Measurements from ENCODE around the gene PRKCE.
"Not testable (repeated sequence)": the region's sequence is repeated elsewhere in the genome, so short reads cannot be mapped to it uniquely, and the experiment has no call there.

Gene PRKCE

DNA sequence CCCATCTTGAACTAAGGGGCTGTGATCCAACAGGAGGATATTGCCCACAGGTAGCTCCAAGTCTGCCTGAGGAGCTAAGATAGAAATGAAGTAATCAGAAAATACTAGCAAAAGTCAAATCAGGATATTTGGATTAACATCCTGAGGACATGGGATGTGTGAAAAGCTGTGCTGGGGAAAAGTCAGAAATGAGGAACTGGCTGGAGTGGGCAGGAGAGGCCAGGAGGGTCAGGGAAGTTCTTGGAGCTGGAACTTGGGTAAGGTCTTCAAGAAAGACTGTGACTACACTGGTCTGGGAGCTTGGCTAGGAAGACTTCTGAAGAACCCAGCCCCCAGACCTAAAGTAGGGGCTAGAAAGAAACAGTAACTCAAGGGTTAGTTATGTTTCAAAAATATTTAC, 250.9 kb downstream of the PRKCE start:
- DNase-seq (ENCODE audit: low read depth in 1 of 2, low spot score in 1 of 2) = no peak

DNA sequence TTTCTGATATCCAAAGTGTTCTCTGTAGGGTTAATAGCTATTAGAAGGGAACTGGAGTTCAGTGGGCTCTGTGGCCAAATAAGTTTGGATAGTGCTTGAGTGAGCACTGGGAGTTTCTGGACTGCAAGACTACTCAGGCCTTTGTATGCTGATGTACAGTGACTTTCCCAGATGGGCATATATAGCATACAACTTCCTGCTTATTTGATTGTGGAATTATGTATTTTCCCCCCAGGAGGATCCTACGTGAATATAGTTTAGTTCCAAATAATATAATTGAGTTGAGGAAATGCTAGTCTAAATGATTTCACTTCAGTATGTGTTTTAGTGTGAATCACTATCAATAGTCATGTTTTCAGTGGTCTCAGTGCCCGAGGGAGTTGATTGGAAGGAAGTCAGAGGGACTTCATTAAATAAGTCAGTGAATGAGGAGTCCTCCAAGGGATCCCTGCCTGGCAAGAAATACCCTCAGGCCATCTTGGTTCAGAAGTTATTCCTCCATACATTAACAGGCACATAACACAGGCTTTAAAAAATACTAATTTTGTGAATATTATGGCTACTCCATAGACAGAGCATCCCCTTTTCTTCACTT, 251.4 kb downstream of the PRKCE start:
- DNase-seq (ENCODE audit: low read depth in 1 of 2, low spot score in 1 of 2) = no peak

DNA sequence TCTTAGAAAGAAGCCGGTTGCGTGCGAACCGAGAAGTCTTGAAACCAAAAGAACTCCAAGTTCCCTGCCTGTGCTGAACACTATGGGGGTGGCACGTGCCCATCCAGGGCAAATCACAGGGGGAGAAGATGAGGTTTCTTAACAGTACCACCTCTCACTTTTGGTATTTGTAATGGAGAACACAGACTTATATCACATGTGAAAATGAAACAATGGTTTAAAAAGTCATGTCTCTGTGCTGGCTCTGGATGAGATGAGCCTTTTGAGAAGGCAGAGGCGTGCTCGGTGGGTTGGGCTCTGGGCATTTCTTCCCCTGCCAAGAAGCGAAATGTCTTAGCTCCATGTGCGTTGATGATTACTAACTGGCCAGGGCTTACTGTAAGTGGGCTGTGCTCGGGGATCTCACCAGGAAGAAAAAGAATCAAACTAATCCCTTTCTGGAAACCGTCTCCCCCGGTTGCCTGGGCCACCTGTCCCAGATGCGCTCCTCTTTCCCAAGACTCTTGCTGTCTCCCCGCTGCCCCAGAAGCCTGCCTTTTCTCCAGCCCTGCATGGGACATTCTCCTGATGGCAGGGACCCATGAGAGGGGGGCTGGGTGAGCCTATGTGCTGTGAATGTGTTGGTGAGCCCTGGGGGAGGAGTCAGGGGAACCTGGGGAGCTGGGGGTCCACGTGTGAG, 252.9 kb downstream of the PRKCE start:
- DNase-seq (ENCODE audit: low read depth in 1 of 2, low spot score in 1 of 2) = no peak

DNA sequence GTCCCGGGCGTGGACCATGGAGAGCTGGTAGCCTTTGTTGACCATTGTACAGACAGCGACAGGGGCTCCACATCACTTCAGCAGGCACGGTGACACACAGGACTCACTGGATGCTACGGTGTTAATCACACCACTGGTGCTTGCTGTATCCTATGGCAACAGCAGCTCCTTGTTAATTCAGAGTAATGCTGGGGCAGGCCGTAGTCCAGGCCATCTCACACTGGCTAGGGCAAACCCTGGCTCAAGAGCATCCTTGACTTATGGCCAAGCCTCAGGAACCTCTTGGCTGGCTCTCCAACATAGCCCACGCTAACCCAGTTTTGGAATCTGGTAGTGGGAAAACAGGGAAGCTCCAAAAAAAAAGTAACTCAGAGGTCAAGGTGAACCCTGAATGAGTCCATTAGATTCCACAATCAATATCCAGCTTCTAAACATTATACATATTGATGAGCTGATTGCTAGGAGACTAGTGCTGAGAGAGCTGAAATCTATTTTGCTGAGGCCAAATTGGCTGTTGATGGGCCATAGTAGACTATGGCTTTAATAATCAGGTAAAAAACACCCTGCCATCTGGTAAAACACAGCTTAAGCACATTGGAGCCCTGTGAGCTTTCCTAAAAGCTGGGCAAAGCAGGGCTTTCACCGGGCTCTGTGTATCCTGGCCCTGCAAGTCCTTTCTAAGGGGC, 253.6 kb downstream of the PRKCE start:
- DNase-seq (ENCODE audit: low read depth in 1 of 2, low spot score in 1 of 2) = no peak

DNA sequence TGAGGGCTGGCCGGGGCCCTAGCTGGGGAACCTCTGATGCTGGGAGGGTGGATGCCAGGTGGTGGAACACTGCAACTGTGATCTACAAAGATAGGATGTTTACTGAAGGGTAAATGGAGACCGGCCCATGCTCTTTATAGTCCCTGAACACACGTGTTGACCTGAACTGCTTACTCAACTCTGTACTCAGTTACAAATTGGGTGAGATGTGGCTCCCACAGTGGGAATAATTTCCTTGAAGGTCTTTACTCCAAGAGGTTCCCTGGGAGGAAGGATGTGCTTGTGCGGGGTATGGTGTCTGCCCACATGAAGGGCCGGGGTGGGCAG, 254.1 kb downstream of the PRKCE start:
- no peak for DNase-seq (ENCODE audit: low read depth in 1 of 2, low spot score in 1 of 2)

GRCh38 chr2:45907592-45907991, 256.1 kb downstream of the PRKCE start:
- DNase-seq (ENCODE audit: low read depth in 1 of 2, low spot score in 1 of 2) = no peak

GRCh38 chr2:45908316-45909170, 257.1 kb downstream of the PRKCE start:
- DNase-seq (ENCODE audit: low read depth in 1 of 2, low spot score in 1 of 2) = no peak

GRCh38 chr2:45909171-45909565, 257.7 kb downstream of the PRKCE start:
- DNase-seq (ENCODE audit: low read depth in 1 of 2, low spot score in 1 of 2) = no peak

- no peak for DNase-seq (ENCODE audit: low read depth in 1 of 2, low spot score in 1 of 2)
Measured at GRCh38 chr2:45909677-45910191, 258.3 kb downstream of the PRKCE start.

- no peak for DNase-seq (ENCODE audit: low read depth in 1 of 2, low spot score in 1 of 2)
Measured at GRCh38 chr2:45910473-45911060, 259.1 kb downstream of the PRKCE start.

DNA sequence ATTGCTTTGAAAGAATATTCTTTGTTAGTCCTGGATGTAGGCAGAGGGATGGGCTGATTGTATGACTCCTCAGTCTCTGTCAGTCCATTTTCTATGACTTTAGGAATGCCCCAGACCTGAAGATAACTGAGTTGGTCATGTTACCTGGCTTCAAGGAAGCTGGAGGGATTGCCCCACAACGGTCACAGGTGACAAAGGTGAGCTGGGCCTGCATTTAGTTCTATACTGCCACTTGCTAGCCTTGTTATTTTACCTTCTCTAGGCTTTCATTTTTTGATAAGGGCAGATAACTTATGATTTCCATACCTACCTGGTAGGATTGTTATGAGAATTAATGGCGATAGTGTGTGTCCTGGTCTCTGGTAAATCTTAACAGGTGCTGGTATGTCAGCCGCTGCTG, 260.1 kb downstream of the PRKCE start:
- DNase-seq (ENCODE audit: low read depth in 1 of 2, low spot score in 1 of 2) = no peak

GRCh38 chr2:45912109-45912508, 260.6 kb downstream of the PRKCE start:
- DNase-seq (ENCODE audit: low read depth in 1 of 2, low spot score in 1 of 2) = no peak

- DNase-seq (ENCODE audit: low read depth in 1 of 2, low spot score in 1 of 2) = no peak
Measured at GRCh38 chr2:45913539-45913938, 262.1 kb downstream of the PRKCE start.

DNA sequence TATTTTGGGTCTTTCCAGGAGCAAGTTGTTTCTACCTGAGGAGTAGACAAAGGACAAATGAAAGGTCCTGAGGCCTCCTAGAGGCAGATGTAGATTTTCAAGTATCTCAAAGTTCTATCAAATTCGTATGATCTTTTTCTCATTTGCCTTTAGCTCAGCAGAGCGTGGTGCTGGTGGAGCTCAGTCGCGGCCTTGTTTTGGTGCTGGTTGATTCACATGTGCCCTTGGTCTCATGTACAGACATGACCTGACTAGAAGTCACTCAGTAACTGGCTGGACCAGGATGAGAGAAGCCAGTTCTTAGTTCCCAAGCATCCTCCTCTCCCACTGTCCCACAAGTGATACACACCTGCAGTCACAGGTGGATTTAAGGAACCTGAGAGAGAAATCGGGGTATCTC, 264.0 kb downstream of the PRKCE start:
- DNase-seq (ENCODE audit: low read depth in 1 of 2, low spot score in 1 of 2) = no peak

DNA sequence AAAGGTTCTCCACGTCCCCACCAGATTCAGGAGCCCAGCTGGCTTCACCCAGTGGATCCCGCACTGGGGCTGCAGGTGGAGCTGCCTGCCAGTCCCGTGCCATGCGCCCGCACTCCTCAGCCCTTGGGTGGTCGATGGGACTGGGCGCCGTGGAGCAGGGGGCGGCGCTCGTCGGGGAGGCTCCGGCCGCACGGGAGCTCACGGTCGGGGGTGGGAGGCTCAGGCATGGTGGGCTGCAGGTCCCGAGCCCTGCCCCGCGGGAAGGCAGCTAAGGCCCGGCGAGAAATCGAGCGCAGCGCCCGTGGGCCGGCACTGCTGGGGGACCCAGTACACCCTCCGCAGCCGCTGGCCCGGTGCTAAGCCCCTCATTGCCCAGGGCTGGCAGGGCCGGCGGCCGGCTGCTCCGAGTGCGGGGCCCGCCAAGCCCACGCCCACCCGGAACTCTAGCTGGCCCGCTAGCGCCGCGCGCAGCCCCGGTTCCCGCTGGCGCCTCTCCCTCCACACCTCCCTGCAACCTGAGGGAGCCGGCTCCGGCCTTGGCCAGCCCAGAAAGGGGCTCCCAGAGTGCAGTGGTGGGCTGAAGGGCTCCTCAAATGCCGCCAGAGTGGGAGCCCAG, 266.2 kb downstream of the PRKCE start:
- DNase-seq (ENCODE audit: low read depth in 1 of 2, low spot score in 1 of 2) = not testable (repeated sequence)

GRCh38 chr2:45918463-45919159, 267.1 kb downstream of the PRKCE start:
- DNase-seq (ENCODE audit: low read depth in 1 of 2, low spot score in 1 of 2) = no peak

GRCh38 chr2:45919160-45919650, 267.7 kb downstream of the PRKCE start:
- DNase-seq (ENCODE audit: low read depth in 1 of 2, low spot score in 1 of 2) = no peak

- DNase-seq (ENCODE audit: low read depth in 1 of 2, low spot score in 1 of 2) = no peak
Measured at GRCh38 chr2:45919711-45920111, 268.2 kb downstream of the PRKCE start.

DNA sequence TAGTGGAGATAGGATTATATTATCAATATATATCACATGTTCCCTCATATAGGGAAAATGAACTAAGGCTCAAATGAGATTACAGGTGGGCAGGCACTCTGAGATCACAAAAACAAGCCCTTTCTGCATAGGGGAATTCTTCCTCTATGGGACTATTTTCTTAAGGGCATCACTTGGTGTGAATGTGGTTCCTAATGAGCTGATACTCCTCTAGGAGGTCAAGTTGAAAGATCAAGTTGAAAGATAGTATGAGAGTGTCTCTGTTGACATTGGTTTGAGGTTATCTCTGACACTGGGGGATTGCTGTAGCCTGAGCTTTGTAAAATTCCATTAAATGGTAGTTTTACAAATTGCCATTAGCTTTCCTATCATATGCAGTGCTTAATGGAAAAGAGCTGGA, 270.4 kb downstream of the PRKCE start:
- DNase-seq (ENCODE audit: low read depth in 1 of 2, low spot score in 1 of 2) = no peak

GRCh38 chr2:45922577-45922988, 271.1 kb downstream of the PRKCE start:
- no peak for DNase-seq (ENCODE audit: low read depth in 1 of 2, low spot score in 1 of 2)

Data from activated T-helper 1 cell treated with anti-CD3 and anti-CD28 coated beads, Interleukin-2, amount 50 U/mL, for 16 hours (primary cell).